ENCODE data around the gene UNC93A.
"Not testable (repeated sequence)": the region's sequence is repeated elsewhere in the genome, so short reads cannot be mapped to it uniquely, and the experiment has no call there.

UNC93A gene

GRCh38 chr6:167304912-167305311, 13.8 kb downstream of the UNC93A start:
- in situ Hi-C loops (cut with MboI; ENCODE audit: low sequenced_read_pairs, unreplicated experiment): no loop called here
- no peak for DNase-seq (ENCODE audit: low spot score)
- TF ChIP-seq CTCF (IDR thresholded peaks at IDR 0.05; ENCODE audit: borderline replicate concordance, control extremely low read depth, extremely low read depth, insufficient read depth, missing control alignments): no peak

GRCh38 chr6:167305796-167306195, 14.7 kb downstream of the UNC93A start:
- TF ChIP-seq CTCF (IDR thresholded peaks at IDR 0.05; ENCODE audit: borderline replicate concordance, control extremely low read depth, extremely low read depth, insufficient read depth, missing control alignments): no peak
- no peak for DNase-seq (ENCODE audit: low spot score)
- in situ Hi-C loops (cut with MboI; ENCODE audit: low sequenced_read_pairs, unreplicated experiment): no loop called here

- DNase-seq (ENCODE audit: low spot score): no peak
- no peak for TF ChIP-seq CTCF (IDR thresholded peaks at IDR 0.05; ENCODE audit: borderline replicate concordance, control extremely low read depth, extremely low read depth, insufficient read depth, missing control alignments)
- in situ Hi-C loops (cut with MboI; ENCODE audit: low sequenced_read_pairs, unreplicated experiment): no loop called here
These were observed 15.4 kb downstream of the UNC93A start for GRCh38 chr6:167306401-167306998.

- no peak for TF ChIP-seq CTCF (IDR thresholded peaks at IDR 0.05; ENCODE audit: borderline replicate concordance, control extremely low read depth, extremely low read depth, insufficient read depth, missing control alignments)
- no peak for DNase-seq (ENCODE audit: low spot score)
- in situ Hi-C loops (cut with MboI; ENCODE audit: low sequenced_read_pairs, unreplicated experiment): no loop called here
These were observed 16.3 kb downstream of the UNC93A start for GRCh38 chr6:167307342-167307955.

GRCh38 chr6:167308207-167308606, 17.1 kb downstream of the UNC93A start:
- no peak for TF ChIP-seq CTCF (IDR thresholded peaks at IDR 0.05; ENCODE audit: borderline replicate concordance, control extremely low read depth, extremely low read depth, insufficient read depth, missing control alignments)
- in situ Hi-C loops (cut with MboI; ENCODE audit: low sequenced_read_pairs, unreplicated experiment): no loop called here
- no peak for DNase-seq (ENCODE audit: low spot score)

- DNase-seq (ENCODE audit: low spot score); in situ Hi-C loops (cut with MboI; ENCODE audit: low sequenced_read_pairs, unreplicated experiment): not testable (repeated sequence)
These were observed 18.5 kb downstream of the UNC93A start for GRCh38 chr6:167309355-167310192.

GRCh38 chr6:167311286-167311685, 20.2 kb downstream of the UNC93A start:
- no peak for TF ChIP-seq CTCF (IDR thresholded peaks at IDR 0.05; ENCODE audit: borderline replicate concordance, control extremely low read depth, extremely low read depth, insufficient read depth, missing control alignments)
- in situ Hi-C loops (cut with MboI; ENCODE audit: low sequenced_read_pairs, unreplicated experiment): no loop called here
- no peak for DNase-seq (ENCODE audit: low spot score)

GRCh38 chr6:167311691-167312090, 20.6 kb downstream of the UNC93A start:
- DNase-seq (ENCODE audit: low spot score); in situ Hi-C loops (cut with MboI; ENCODE audit: low sequenced_read_pairs, unreplicated experiment): not testable (repeated sequence)

Measured in GM13976 (cell line).